HepG2 (cell line): ENCODE results near the gene MEGF6. TPM values are rescaled to one million over a fixed set of nuclear protein-coding genes. Genes with fewer than 3 reads are reported as not detected.
"Not testable (repeated sequence)": the region's sequence is repeated elsewhere in the genome, so short reads cannot be mapped to it uniquely, and the experiment has no call there.

Experiments
- ATAC-seq: fragments of 200-7000 bp; cut with Tn5 transposase; 3 replicates; pipeline ENCODE4 v1.9.1; 2020; ENCODE audit warnings: mild to moderate bottlenecking, moderate library complexity
- BruUV-seq: library from RNA; stranded (reverse); fragments of 400-500 nt; replicated peaks from 2 replicates; lab custom pipeline; 2021; lab: Mats Ljungman, UMichigan
- CTCF ChIA-PET: fragments of 300-600 bp; formaldehyde crosslinking; extraction: SDS; loops from one replicate; lab custom pipeline; 2021; ENCODE audit warnings: low total read pairs, inconsistent platforms, low intra/inter-chr PET ratio; lab: Yijun Ruan, JAX
- POLR2A ChIA-PET: fragments of 350-600 bp; sonication (Branson Sonifier 250); formaldehyde crosslinking; loops from one replicate; lab custom pipeline; 2020; ENCODE audit warnings: antibody characterized with exemption, inconsistent platforms; lab: Yijun Ruan, JAX
- DNase-seq: peaks from one replicate; pipeline ENCODE4 v3.0.0-alpha.2; 2015; ENCODE audit warnings: low spot score
- FAIRE-seq: peaks from 3 replicates; lab custom pipeline; 2011; peaks lifted over from hg19 to GRCh38; lab: Jason Lieb, UNC
- H2AFZ ChIP-seq: one replicate; pipeline ENCODE4 v1.6.1; 2011; ENCODE audit warnings: low read length, inconsistent platforms
- H3K27ac ChIP-seq: fragments of 300-600 bp; 3 replicates; pipeline ENCODE4 v1.8.0; 2011; ENCODE audit warnings: mixed run types, mild to moderate bottlenecking, mixed read lengths, low read length, inconsistent platforms; ENCODE audit not compliant: insufficient read depth; ENCODE audit errors: extremely low read length
- H3K27me3 ChIP-seq, 2 experiments: fragments of 200-600 bp in 1 of 2; 2 replicates in 1 of 2; 3 replicates in 1 of 2; pipeline versions ENCODE4 v1.6.0 to v1.8.0; 2011; ENCODE audit warnings: low read length in 2 of 2, mild to moderate bottlenecking in 2 of 2, moderate library complexity in 2 of 2, inconsistent platforms in 1 of 2; ENCODE audit not compliant: insufficient read depth in 2 of 2, control insufficient read depth in 1 of 2
- H3K36me3 ChIP-seq, 2 experiments: fragments of 200-600 bp in 1 of 2; replicated peaks in 1 of 2; 2 replicates in 1 of 2; 3 replicates in 1 of 2; pipeline versions ENCODE4 v1.5.1 to v1.8.0; 2011; ENCODE audit warnings: low read length in 2 of 2, inconsistent platforms in 1 of 2; ENCODE audit not compliant: insufficient read depth in 2 of 2, control insufficient read depth in 1 of 2
- H3K4me1 ChIP-seq: 2 replicates; pipeline ENCODE4 v1.5.1; 2012; ENCODE audit warnings: low read length, inconsistent platforms; ENCODE audit not compliant: insufficient read depth
- H3K4me2 ChIP-seq: 2 replicates; pipeline ENCODE4 v1.6.0; 2011; ENCODE audit warnings: low read depth, low read length, inconsistent platforms
- H3K4me3 ChIP-seq, 3 experiments: fragments of 200-600 bp in 1 of 3; sonication (generic), shearing (Covaris generic) in 1 of 3; replicated peaks in 1 of 3; 2 replicates each; pipeline ENCODE4 v1.5.1; 2011 to 2016; ENCODE audit warnings: low read length in 3 of 3, inconsistent platforms in 2 of 3, low read depth in 2 of 3, mild to moderate bottlenecking in 2 of 3, control low read depth in 1 of 3, mixed read lengths in 1 of 3; ENCODE audit not compliant: insufficient read depth in 1 of 3
- H3K79me2 ChIP-seq: one replicate; pipeline ENCODE4 v1.6.1; 2011; ENCODE audit warnings: low read length, inconsistent platforms; ENCODE audit not compliant: insufficient read depth
- H3K9ac ChIP-seq: 2 replicates; pipeline ENCODE4 v1.6.0; 2011; ENCODE audit warnings: mild to moderate bottlenecking, low read depth, low read length, inconsistent platforms; ENCODE audit not compliant: insufficient read depth
- H3K9me3 ChIP-seq: 2 replicates; pipeline ENCODE4 v1.5.1; 2012; ENCODE audit warnings: mild to moderate bottlenecking, low read length
- H4K20me1 ChIP-seq: 2 replicates; pipeline ENCODE4 v1.6.0; 2011; ENCODE audit warnings: inconsistent platforms, mild to moderate bottlenecking, low read length, moderate library complexity; ENCODE audit not compliant: insufficient read depth
- HNF4A ChIP-seq: sonication (generic); formaldehyde crosslinking; IDR thresholded peaks from 2 replicates; pipeline ENCODE4 v1.4.0; 2020; ENCODE audit warnings: missing genetic modification reagents
- JDP2 ChIP-seq: sonication (generic); formaldehyde crosslinking; IDR thresholded peaks from 2 replicates; pipeline ENCODE4 v1.8.1; 2022; ENCODE audit warnings: missing genetic modification reagents, borderline replicate concordance
- MBD4 ChIP-seq: IDR thresholded peaks from 2 replicates; pipeline ENCODE4 v1.6.1; 2012; ENCODE audit warnings: low read length, inconsistent platforms, borderline replicate concordance
- ZNF263 ChIP-seq: sonication (generic); formaldehyde crosslinking; IDR thresholded peaks from 2 replicates; pipeline ENCODE4 v1.4.0; 2020; ENCODE audit warnings: missing genetic modification reagents
- ZSCAN21 ChIP-seq: sonication (generic); formaldehyde crosslinking; IDR thresholded peaks from 2 replicates; pipeline ENCODE4 v1.8.0; 2022; ENCODE audit warnings: mild to moderate bottlenecking, missing genetic modification reagents, moderate library complexity, borderline replicate concordance
- WGBS: methylation state at CpG from one replicate; pipeline ENCODE4 v1.1.6; 2017; ENCODE audit warnings: low lambda C conversion rate; 5-methylcytosine and 5-hydroxymethylcytosine counted together
- in situ Hi-C: cut with HindIII; loops from 2 replicates; pipeline ENCODE4 v1.10.0; 2017; ENCODE audit warnings: low pct_unique_long_range_greater_than_20kb; ENCODE audit not compliant: extremely low pct_ligation_motif_present
- intact Hi-C: fragments of 100-400 bp; cut with micrococcal nuclease; formaldehyde crosslinking; loops from one replicate; pipeline ENCODE4 v1.10.0; 2022; ENCODE audit not compliant: unreplicated experiment
- polyA plus RNA-seq, 8 experiments: library from polyadenylated mRNA; depleted of rRNA in 3 of 8; stranded (reverse) in 7 of 8; unstranded in 1 of 8; fragments of >200 nt; fragmentation: Illumina TruSeq in 4 of 8; extraction: Trizol in 4 of 8; gene quantifications; 2 replicates each; pipeline versions ENCODE4 v1.2.1 to v1.2.3, GENCODE V29; 2011 to 2016; ENCODE audit warnings: low read depth in 4 of 8, missing spikeins in 1 of 8, mixed read lengths in 1 of 8; ENCODE audit not compliant: insufficient read depth in 1 of 8
- total RNA-seq, 5 experiments: library from RNA; depleted of rRNA; stranded (reverse); fragments of >200 nt; fragmentation: Illumina TruSeq; extraction: Trizol; gene quantifications; 2 replicates each; pipeline ENCODE4 v1.2.3, GENCODE V29; 2016; ENCODE audit warnings: low read depth in 1 of 5

MEGF6 gene
- total and polyA plus RNA-seq, 2 of the 13 experiments (the other 11 are each of a cell fraction or from before 2014, with no cell fraction given), result 1.9 TPM

DNA sequence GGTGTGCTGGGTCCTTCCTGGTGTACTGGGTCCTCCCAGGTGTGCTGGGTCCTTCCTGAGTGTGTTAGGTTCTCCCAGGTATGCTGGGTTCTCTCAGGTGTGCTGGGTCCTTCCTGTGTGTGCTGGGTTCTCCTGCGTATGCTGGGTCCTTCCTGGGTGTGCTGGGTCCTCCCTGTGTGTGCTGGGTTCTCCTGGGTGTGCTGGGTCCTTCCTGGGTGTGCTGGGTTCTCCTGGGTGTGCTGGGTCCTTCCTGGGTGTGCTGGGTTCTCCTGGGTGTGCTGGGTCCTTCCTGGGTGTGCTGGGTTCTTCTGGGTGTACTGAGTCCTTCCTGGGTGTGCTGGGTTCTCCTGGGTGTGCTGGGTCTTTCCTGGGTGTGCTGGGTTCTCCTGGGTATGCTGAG, 38.7 kb downstream of the MEGF6 start:
- peak; percentile 90 for TF ChIP-seq ZSCAN21 (CRISPR knock-in tag)
- TF ChIP-seq, all 625 proteins: peak for 1; not testable (repeated sequence) for 624
- in situ Hi-C loops, intact Hi-C loops, H3K27ac ChIP-seq, CTCF ChIA-PET, H3K9me3 ChIP-seq, H3K36me3 ChIP-seq, H3K79me2 ChIP-seq, H4K20me1 ChIP-seq, H3K9ac ChIP-seq, BruUV-seq, H3K4me3 ChIP-seq, H2AFZ ChIP-seq, H3K4me2 ChIP-seq, ATAC-seq, POLR2A ChIA-PET, DNase-seq, FAIRE-seq: not testable (repeated sequence)
- H3K27me3 ChIP-seq, result peaks cover 5 to 22% of the 10 kb centered on the region in 2 experiments; a peak in 4 of 5 replicates
- peaks cover 17% of the 10 kb centered on the region for H3K4me1 ChIP-seq
- WGBS, result 33% methylated on average over 1 of the region's 1 CpG

- FAIRE-seq, result no peak
- 33% methylated on average over 1 of the region's 6 CpGs for whole genome bisulfite sequencing
Measured at GRCh38 chr1:3571263-3571662, 40.0 kb downstream of the MEGF6 start.

More at GRCh38 chr1:3571263-3571662, 40.0 kb downstream of the MEGF6 start:
- Histone ChIP-seq H3K27ac (no peak overlapping the region), H4K20me1 (0 out of 2 replicates have a peak, but pooled peaks cover 4% of the 10 kb centered on the region), H3K79me2 (no peaks in the 10 kb centered on the region), H3K9ac (no peak overlapping the region), H3K4me1 (peaks cover 17% of the 10 kb centered on the region), H3K4me3 (peak overlapping the region in 2 of 3 experiments; percentile 20 to 33; a peak in 3 of 6 replicates), H2AFZ (no peak overlapping the region), H3K4me2 (0 out of 2 replicates have a peak overlapping the region, but pooled peaks have one; percentile 36), H3K27me3 (peaks cover 2 to 24% of the 10 kb centered on the region in 2 experiments; a peak in 4 of 5 replicates), H3K9me3 (no peaks in the 10 kb centered on the region), H3K36me3 (no peaks in the 10 kb centered on the region; a peak in 1 of 5 replicates)
- in situ Hi-C loops, result no loop called here
- intact Hi-C loops, result no loop called here
- no peak for TF ChIP-seq MBD4
- peak; percentile 95 for TF ChIP-seq ZNF263
- no peak for TF ChIP-seq JDP2 (CRISPR knock-in tag)
- TF ChIP-seq HNF4A (CRISPR knock-in tag), result peak; percentile 48; the same call in 1 of the 2 replicates
- BruUV-seq, result no TSS peak
- ChIA-PET POLR2A (no interaction called here), CTCF (no interaction called here)
- ATAC-seq, result no peak
- DNase-seq, result no peak
